WTC11 (cell line): Measurements from ENCODE around the gene TARDBP. TPM values are rescaled to one million over a fixed set of nuclear protein-coding genes. Genes with fewer than 3 reads are reported as not detected.
"Not testable (repeated sequence)": the region's sequence is repeated elsewhere in the genome, so short reads cannot be mapped to it uniquely, and the experiment has no call there.

ENCODE experiments used
- ATAC-seq: fragments of 200-7000 bp; cut with Tn5 transposase; 2 replicates; pipeline ENCODE4 v1.10.0; 2021; ENCODE audit warnings: mild to moderate bottlenecking, moderate library complexity
- CTCF ChIA-PET: fragments of 300-600 bp; sonication (Branson Sonifier 250); formaldehyde crosslinking; loops from one replicate; lab custom pipeline; 2021; ENCODE audit warnings: antibody characterized with exemption; lab: Charles Lee
- POLR2A ChIA-PET: fragments of 350-600 bp; sonication (Branson Sonifier 250); formaldehyde crosslinking; loops from one replicate; lab custom pipeline; 2021; ENCODE audit warnings: antibody characterized with exemption; lab: Charles Lee
- DNase-seq: peaks from one replicate; pipeline ENCODE4 v3.0.0; 2021; ENCODE audit warnings: low spot score
- H3K27ac Mint-ChIP-seq: 2 replicates; pipeline ENCODE4 v1.8.0; 2021; ENCODE audit warnings: mixed read lengths
- H3K27me3 Mint-ChIP-seq: 2 replicates; pipeline ENCODE4 v1.8.0; 2021; ENCODE audit warnings: low read depth, mild to moderate bottlenecking, moderate library complexity, mixed read lengths
- H3K36me3 Mint-ChIP-seq: 2 replicates; pipeline ENCODE4 v1.8.0; 2021; ENCODE audit warnings: mixed read lengths
- H3K4me1 Mint-ChIP-seq: 2 replicates; pipeline ENCODE4 v1.8.0; 2022; ENCODE audit warnings: mixed read lengths
- H3K4me3 Mint-ChIP-seq: 2 replicates; pipeline ENCODE4 v1.8.0; 2021; ENCODE audit warnings: mild to moderate bottlenecking, moderate library complexity, mixed read lengths
- H3K9me3 Mint-ChIP-seq: 2 replicates; pipeline ENCODE4 v1.8.0; 2021; ENCODE audit warnings: mixed read lengths
- USF2 ChIP-seq: sonication (generic); formaldehyde crosslinking; IDR thresholded peaks from 2 replicates; pipeline ENCODE4 v1.8.1; 2023; ENCODE audit warnings: mild to moderate bottlenecking, missing genetic modification reagents, moderate library complexity
- ZNF121 ChIP-seq: sonication (generic); formaldehyde crosslinking; IDR thresholded peaks from 2 replicates; pipeline ENCODE4 v1.8.0; 2023; ENCODE audit warnings: missing genetic modification reagents
- ZNF423 ChIP-seq: fragments of 250-450 bp; sonication (Bioruptor Pico); IDR thresholded peaks from 2 replicates; pipeline ENCODE4 v2.1.2; 2022; ENCODE audit warnings: mild to moderate bottlenecking, moderate library complexity
- ZNF425 ChIP-seq: fragments of 250-450 bp; sonication (Bioruptor Pico); conservative IDR thresholded peaks from 2 replicates; pipeline ENCODE4 v1.9.0; 2021; ENCODE audit warnings: mild to moderate bottlenecking
- ZNF532 ChIP-seq: fragments of 250-450 bp; sonication (Bioruptor Pico); IDR thresholded peaks from 2 replicates; pipeline ENCODE4 v1.9.0; 2021; ENCODE audit warnings: mild to moderate bottlenecking, borderline replicate concordance
- total RNA-seq: library from RNA; stranded (reverse); gene quantifications from 3 replicates; pipeline ENCODE4 v1.2.3, GENCODE V29; 2021
- TF ChIP-seq, protein P1 (sequence below): fragments of 250-450 bp; sonication (Bioruptor Pico); IDR thresholded peaks from 2 replicates; pipeline ENCODE4 v1.9.0; 2021; ENCODE audit warnings: mild to moderate bottlenecking
- TF ChIP-seq, protein P2 (sequence below): fragments of 250-450 bp; sonication (Bioruptor Pico); IDR thresholded peaks from 2 replicates; pipeline ENCODE4 v2.1.2; 2022; ENCODE audit warnings: mild to moderate bottlenecking, moderate library complexity

The TARDBP gene
- total RNA-seq, 1 experiment from 2014 or later = 228 TPM

DNA sequence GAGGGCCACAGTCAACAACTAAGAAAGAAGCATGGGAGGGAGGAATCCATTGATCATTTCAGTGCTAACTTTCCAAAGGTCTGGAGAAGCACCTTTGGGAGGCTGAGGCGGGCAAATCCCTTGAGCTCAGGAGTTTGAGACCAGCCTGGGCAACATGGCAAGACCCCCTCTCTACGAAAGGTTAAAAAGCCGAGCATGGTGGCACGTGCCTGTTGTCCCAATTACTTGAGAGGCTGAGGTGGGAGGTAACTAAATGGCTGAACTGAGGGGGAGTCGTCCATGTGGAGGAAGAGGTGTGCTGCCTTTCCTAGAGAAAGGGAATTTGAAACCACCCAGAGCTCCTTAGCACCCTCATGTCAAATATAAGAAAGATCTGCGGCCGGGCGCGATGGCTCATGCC is 18.4 kb downstream of the TARDBP start (continued):
- 0 out of 2 replicates have a peak, but pooled peaks have one; percentile 2 for TF ChIP-seq ZNF425
- peak; percentile 8; the same call in 1 of the 2 replicates for TF ChIP-seq ZNF423
- TF ChIP-seq, protein P1, sequence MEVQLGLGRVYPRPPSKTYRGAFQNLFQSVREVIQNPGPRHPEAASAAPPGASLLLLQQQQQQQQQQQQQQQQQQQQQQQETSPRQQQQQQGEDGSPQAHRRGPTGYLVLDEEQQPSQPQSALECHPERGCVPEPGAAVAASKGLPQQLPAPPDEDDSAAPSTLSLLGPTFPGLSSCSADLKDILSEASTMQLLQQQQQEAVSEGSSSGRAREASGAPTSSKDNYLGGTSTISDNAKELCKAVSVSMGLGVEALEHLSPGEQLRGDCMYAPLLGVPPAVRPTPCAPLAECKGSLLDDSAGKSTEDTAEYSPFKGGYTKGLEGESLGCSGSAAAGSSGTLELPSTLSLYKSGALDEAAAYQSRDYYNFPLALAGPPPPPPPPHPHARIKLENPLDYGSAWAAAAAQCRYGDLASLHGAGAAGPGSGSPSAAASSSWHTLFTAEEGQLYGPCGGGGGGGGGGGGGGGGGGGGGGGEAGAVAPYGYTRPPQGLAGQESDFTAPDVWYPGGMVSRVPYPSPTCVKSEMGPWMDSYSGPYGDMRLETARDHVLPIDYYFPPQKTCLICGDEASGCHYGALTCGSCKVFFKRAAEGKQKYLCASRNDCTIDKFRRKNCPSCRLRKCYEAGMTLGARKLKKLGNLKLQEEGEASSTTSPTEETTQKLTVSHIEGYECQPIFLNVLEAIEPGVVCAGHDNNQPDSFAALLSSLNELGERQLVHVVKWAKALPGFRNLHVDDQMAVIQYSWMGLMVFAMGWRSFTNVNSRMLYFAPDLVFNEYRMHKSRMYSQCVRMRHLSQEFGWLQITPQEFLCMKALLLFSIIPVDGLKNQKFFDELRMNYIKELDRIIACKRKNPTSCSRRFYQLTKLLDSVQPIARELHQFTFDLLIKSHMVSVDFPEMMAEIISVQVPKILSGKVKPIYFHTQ (CRISPR knock-in tag) = peak; percentile 85; the same call in 1 of the 2 replicates
- TF ChIP-seq, protein P2, sequence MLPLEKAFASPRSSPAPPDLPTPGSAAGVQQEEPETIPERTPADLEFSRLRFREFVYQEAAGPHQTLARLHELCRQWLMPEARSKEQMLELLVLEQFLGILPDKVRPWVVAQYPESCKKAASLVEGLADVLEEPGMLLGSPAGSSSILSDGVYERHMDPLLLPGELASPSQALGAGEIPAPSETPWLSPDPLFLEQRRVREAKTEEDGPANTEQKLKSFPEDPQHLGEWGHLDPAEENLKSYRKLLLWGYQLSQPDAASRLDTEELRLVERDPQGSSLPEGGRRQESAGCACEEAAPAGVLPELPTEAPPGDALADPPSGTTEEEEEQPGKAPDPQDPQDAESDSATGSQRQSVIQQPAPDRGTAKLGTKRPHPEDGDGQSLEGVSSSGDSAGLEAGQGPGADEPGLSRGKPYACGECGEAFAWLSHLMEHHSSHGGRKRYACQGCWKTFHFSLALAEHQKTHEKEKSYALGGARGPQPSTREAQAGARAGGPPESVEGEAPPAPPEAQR = no peak

- TF ChIP-seq USF2 (no peak), ZNF121 (peak; percentile 66; the same call in 1 of the 2 replicates), ZNF532 (peak; percentile 27; the same call in 1 of the 2 replicates)
- TF ChIP-seq, protein P1 (CRISPR knock-in tag) = peak; percentile 33; the same call in 1 of the 2 replicates
- Mint-ChIP-seq H3K36me3 (peaks cover 8% of the 10 kb centered on the region), H3K27ac (no peak overlapping the region), H3K27me3 (no peaks in the 10 kb centered on the region), H3K4me1 (peaks cover 7% of the 10 kb centered on the region; the same call in 1 of the 2 replicates), H3K4me3 (no peak overlapping the region), H3K9me3 (no peaks in the 10 kb centered on the region)
- DNase-seq = no peak
- ChIA-PET POLR2A (interaction anchor here (0.6 to 0.9 kb wide), 3 partner anchors 51 to 700 kb away, joined by 3 read pairs; no protein-coding TSS in a partner anchor), CTCF (interaction anchor here (1.2 to 1.3 kb wide), 3 partner anchors 18 to 210 kb away, joined by 3 read pairs; no protein-coding TSS in a partner anchor)
- no peak for ATAC-seq
Measured at GRCh38 chr1:11031624-11032262, 19.3 kb downstream of the TARDBP start.

DNA sequence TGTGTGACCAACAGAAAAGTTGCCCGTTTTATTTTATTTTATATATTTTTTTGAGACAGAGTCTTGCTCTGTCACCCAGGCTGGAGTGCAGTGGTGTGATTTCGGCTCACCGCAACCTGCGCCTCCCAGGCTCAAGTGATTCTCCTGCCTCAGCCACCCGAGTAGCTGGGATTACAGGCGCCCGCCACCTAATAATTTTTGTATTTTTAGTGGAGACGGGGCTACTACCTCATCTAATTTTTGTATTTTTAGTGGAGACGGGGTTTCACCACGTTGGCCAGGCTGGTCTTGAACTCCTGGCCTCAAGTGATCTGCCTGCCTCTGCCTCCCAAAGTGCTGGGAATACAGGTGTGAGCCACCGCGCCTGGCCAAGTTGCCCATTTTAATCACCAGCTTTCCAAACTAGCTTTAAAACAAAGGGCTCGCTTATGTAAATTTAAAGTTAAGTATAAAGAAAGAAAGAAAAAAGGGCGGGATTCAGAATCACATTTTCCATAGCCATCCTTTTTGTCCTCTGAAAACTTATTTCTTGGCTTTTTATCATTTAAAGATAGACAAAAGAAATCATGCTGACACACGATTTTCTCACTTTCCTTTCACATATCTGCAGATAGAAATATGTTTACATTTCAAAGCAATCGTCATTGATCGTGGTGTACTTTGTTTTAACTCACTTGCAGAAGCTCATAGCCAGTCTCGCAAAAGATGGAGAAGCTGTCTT is 24.7 kb downstream of the TARDBP start:
- H3K27ac Mint-ChIP-seq, H3K4me3 Mint-ChIP-seq, DNase-seq, H3K4me1 Mint-ChIP-seq, H3K27me3 Mint-ChIP-seq, ATAC-seq, H3K9me3 Mint-ChIP-seq, H3K36me3 Mint-ChIP-seq: not testable (repeated sequence)
- ChIA-PET CTCF (interaction anchor here (0.6 to 4.0 kb wide), 71 partner anchors 9 to 801 kb away, joined by 3 to 67 read pairs (median 4); partner anchors contain the start of genes ANGPTL7, EXOSC10, MASP2 and MTOR), POLR2A (interaction anchor here (0.8 to 1.3 kb wide), 3 partner anchors 16 to 63 kb away, joined by 3 to 6 read pairs (median 3); partner anchors contain the start of gene EXOSC10)
